GM18526 (cell line): ENCODE measurements around the gene CLMN.

Experiments
- POLR2A ChIP-seq: IDR thresholded peaks from 3 replicates; pipeline ENCODE4 v1.6.1; 2011; ENCODE audit not compliant: insufficient read length; ENCODE audit errors: extremely low read depth

The CLMN gene

GRCh38 chr14:95185033-95185766, 134.5 kb downstream of the CLMN start:
- TF ChIP-seq POLR2A, result no peak

DNA sequence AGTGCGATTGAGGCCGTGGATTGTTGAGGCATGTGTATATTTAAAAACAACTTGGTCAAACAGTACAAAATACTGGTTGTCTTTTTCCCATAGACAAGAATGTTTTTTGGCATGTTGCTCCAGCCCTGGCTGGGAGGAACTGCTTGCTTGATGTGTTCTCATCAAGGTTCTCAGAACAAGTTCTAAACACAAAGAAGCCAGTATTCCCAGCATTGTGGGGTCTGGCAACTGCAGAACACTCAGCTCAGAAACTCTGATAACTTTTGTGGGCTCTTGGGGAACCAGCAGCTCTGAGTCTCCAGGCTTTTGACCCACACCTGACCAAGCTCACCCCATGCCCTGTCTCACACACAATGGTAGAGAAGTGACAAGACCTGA, 135.3 kb downstream of the CLMN start:
- no peak for TF ChIP-seq POLR2A

DNA sequence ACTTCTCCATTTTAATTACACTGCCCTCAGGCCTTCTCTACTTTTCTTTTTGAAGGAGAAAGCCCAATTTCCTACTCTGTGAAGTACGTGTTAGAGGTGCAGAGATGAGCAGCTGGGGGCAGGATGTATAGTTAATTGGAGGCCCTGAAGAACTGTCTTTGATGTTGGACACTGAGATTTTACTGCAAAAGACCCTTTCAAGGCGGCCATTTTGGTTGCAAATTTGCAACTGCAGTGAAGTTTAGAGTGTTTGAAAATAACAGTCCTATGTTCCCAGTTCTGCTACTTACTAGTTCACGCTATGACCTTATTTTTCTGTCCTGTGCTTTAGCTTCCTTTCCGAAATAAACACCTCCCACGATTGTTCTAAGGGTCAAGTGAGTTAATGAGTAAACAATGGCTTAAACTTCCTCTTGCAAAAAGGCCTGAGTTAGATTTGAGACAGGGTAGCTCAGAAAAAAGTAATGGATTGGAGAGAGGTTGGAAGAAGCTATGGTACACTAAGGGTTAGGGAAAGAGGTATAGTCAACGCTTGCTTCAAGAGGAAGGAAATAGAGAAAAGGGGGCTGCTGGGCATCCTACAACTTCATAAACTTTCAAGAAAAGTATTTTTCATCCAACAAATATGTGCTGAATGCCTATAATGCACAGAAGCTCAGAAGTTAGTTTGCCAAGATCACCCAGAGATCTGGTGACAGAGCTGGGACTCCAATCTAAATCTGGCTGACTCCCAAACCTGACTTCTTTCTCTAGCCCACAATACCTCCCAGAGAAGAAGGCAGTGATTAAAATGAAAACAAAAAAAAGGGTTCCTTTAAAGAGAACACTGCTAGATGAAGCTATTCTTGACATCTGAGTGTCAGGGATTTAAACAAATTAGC, 135.9 kb downstream of the CLMN start:
- no peak for TF ChIP-seq POLR2A

- no peak for TF ChIP-seq POLR2A
These were observed 136.6 kb downstream of the CLMN start for GRCh38 chr14:95183082-95183481.

DNA sequence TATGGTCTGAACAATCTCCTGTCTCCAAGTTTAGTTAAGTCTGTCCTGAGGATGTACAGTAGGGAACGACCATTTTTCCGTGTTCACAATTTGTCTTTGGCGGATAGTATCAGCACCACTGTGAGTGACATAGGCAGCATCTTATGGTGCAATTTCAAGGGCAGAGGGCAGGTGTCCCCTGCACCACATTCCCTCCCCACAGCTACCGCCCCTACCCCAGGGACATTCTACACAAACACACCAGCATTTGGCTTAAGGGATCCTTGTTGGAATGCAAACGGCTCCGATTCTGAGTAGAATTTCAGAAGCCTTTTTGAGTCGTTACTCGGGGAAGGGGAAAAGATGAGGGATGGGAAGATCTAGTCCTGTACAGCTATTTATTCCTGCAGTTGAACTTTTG, 137.3 kb downstream of the CLMN start:
- TF ChIP-seq POLR2A, result no peak

GRCh38 chr14:95180966-95181741, 138.6 kb downstream of the CLMN start:
- no peak for TF ChIP-seq POLR2A

- no peak for TF ChIP-seq POLR2A
These were observed 145.4 kb downstream of the CLMN start for GRCh38 chr14:95174184-95174792.

DNA sequence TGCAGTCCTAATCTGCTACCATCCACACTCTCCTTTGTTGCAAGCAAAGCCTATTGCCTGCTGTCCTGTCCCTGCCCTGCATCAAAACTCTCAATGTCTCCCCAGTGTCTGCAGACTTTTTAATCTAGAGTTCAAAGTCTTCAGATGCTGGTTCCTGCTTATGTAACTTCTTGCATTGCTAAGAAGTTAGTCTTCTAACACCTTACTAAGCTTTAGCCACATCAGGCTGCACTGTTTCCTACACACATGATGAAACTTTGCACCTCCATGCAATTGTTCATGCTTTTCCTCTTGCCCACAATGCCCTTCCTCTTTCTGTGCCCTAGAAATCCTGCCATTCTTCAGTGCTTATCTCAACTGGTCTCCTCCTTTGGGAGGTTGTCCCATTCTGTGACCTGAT, 146.2 kb downstream of the CLMN start:
- no peak for TF ChIP-seq POLR2A

GRCh38 chr14:95167177-95167576, 152.5 kb downstream of the CLMN start:
- TF ChIP-seq POLR2A, result no peak

GRCh38 chr14:95165517-95165916, 154.2 kb downstream of the CLMN start:
- TF ChIP-seq POLR2A, result no peak

DNA sequence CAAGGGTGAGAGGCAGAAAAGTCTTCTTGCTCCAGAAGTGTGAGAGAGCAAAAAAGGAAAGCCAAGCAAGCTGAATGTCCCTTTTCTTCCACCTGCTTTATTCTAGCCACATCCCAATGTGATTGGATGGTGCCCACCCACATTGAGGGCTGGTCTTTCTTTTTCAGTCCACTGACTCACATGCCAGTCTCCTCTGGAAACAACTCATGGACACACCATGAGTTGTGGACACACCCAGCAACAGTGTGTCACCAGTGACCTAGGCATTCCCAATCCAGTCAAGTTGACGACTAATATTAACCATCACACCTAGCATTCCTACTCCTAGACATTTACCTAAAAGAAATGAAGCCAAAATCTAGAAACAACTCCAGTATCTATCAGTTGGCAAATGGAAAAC, 155.2 kb downstream of the CLMN start:
- TF ChIP-seq POLR2A, result no peak

GRCh38 chr14:95163666-95164065, 156.0 kb downstream of the CLMN start:
- TF ChIP-seq POLR2A, result no peak

- no peak for TF ChIP-seq POLR2A
These were observed 156.6 kb downstream of the CLMN start for GRCh38 chr14:95163132-95163531.

GRCh38 chr14:95162641-95163040, 157.1 kb downstream of the CLMN start:
- TF ChIP-seq POLR2A, result no peak
